GM10266 (cell line): ENCODE results near the gene CBLN3.

Source experiments
- DNase-seq: peaks from one replicate; pipeline ENCODE4 v3.0.0; 2012; ENCODE audit errors: extremely low spot score
- CTCF ChIP-seq: IDR thresholded peaks from 2 replicates; pipeline ENCODE4 v1.5.1; 2012; ENCODE audit warnings: mild to moderate bottlenecking, low read depth; ENCODE audit not compliant: control insufficient read depth, insufficient read depth; ENCODE audit errors: missing control alignments

Gene CBLN3

GRCh38 chr14:24407608-24408325 is 21.7 kb downstream of the CBLN3 start:
- no peak for TF ChIP-seq CTCF
- no peak for DNase-seq

GRCh38 chr14:24406416-24406815 is 23.1 kb downstream of the CBLN3 start:
- no peak for TF ChIP-seq CTCF
- no peak for DNase-seq

DNA sequence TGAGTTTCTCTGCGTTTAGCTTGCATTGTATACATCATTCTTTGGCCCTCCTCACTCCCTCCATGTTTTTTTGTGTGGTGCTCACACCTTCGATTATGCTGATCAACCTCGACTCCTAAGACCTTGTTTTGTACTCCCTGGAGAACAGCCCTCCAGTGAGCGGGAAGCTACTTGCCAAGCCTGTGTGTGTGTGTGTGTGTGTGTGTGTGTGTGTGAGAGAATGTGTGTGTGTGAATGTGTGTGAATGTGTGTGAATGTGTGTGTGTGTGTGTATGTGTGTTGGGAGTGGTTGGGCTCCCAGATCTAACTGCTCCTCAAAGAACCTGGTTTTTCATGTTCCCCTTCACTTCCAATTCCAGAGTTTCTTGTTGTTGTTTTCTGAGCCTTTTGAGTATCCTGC is 24.7 kb downstream of the CBLN3 start:
- TF ChIP-seq CTCF, result no peak
- no peak for DNase-seq

DNA sequence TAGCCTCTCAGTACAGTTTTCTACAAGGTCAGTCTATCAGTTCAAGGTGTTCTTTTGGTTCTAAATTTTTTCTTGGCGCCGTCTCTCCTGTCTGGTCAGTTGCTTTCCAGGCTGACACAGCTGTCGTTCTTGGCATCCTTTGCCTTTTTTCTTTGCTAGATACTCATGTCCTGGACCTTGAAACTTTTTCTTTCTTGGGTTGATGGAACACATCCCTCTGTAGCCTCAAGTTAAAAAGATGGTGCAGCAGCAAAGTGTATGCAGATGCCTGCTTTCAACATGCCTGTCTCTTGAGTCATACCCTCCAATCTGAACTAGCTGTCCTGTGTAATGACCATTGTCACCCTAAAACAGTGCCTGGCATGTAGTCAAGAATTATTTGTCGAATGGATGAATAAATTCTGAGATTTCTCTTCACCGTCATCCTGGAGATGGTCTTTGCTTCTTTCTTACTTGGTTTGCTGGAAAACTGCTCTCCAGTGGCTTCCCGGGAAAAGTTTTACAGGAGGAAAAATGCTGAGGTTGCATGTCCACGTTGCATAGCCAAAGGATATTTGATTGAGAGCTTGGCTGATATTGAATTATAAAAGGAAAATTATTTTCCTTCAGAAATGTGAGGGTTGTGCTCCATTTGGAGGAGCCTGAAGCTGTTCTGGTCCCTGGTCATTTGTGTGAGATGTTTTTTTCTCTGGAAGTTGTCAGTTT is 26.0 kb downstream of the CBLN3 start:
- DNase-seq, result no peak
- no peak for TF ChIP-seq CTCF

- no peak for TF ChIP-seq CTCF
These were observed 27.4 kb downstream of the CBLN3 start for GRCh38 chr14:24401810-24402702.

GRCh38 chr14:24399999-24400718 is 29.3 kb downstream of the CBLN3 start:
- no peak for TF ChIP-seq CTCF
- no peak for DNase-seq

More at GRCh38 chr14:24401810-24402702, 27.4 kb downstream of the CBLN3 start:
- DNase-seq, result no peak
